GM12873 (cell line): Measurements from ENCODE around the gene CACNA1E.

Source experiments
- CTCF ChIP-seq: IDR thresholded peaks from 2 replicates; pipeline ENCODE4 v1.5.1; 2012; ENCODE audit warnings: low read depth, mild to moderate bottlenecking, moderate library complexity, low read length, control low read depth; ENCODE audit not compliant: insufficient read depth; ENCODE audit errors: missing control alignments

The CACNA1E gene

GRCh38 chr1:181680871-181681270 lies 197.6 kb downstream of the CACNA1E start:
- TF ChIP-seq CTCF, result no peak

- no peak for TF ChIP-seq CTCF
Observed at GRCh38 chr1:181685211-181685610, 201.9 kb downstream of the CACNA1E start.

- TF ChIP-seq CTCF, result no peak
Observed at GRCh38 chr1:181701891-181702290, 218.6 kb downstream of the CACNA1E start.

- no peak for TF ChIP-seq CTCF
Observed at GRCh38 chr1:181704546-181704945, 221.2 kb downstream of the CACNA1E start.

GRCh38 chr1:181711820-181712219 lies 228.5 kb downstream of the CACNA1E start:
- TF ChIP-seq CTCF, result no peak

GRCh38 chr1:181712711-181713110 lies 229.4 kb downstream of the CACNA1E start:
- no peak for TF ChIP-seq CTCF

- no peak for TF ChIP-seq CTCF
Observed at GRCh38 chr1:181714428-181714827, 231.1 kb downstream of the CACNA1E start.
